GM12874 (cell line): Measurements from ENCODE around the gene ANHX.

Experiments
- TF ChIP-seq, protein P1 (sequence below): IDR thresholded peaks from 2 replicates; pipeline ENCODE4 v1.5.1; 2011; ENCODE audit warnings: low read depth, mild to moderate bottlenecking, control low read depth, low read length, moderate library complexity; ENCODE audit not compliant: insufficient read depth

ANHX gene

DNA sequence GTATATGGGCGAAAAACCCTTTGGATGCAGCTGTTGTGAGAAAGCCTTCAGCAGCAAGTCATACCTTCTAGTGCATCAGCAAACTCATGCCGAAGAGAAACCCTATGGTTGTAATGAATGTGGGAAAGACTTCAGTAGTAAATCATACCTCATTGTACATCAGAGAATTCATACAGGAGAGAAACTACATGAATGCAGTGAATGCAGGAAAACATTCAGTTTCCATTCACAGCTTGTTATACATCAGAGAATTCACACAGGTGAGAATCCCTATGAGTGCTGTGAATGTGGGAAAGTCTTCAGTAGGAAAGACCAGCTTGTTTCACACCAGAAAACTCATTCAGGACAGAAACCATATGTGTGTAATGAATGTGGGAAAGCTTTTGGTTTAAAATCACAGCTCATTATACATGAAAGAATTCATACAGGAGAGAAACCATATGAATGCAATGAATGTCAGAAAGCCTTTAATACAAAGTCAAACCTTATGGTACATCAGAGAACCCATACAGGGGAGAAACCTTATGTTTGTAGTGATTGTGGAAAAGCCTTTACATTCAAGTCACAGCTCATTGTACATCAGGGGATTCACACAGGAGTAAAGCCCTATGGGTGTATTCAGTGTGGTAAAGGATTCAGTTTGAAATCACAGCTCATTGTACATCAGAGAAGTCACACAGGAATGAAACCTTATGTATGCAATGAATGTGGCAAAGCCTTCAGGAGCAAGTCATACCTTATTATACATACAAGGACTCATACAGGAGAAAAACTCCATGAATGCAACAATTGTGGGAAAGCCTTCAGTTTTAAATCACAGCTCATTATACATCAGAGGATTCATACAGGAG is 33.0 kb downstream of the ANHX start:
- TF ChIP-seq, protein P1, sequence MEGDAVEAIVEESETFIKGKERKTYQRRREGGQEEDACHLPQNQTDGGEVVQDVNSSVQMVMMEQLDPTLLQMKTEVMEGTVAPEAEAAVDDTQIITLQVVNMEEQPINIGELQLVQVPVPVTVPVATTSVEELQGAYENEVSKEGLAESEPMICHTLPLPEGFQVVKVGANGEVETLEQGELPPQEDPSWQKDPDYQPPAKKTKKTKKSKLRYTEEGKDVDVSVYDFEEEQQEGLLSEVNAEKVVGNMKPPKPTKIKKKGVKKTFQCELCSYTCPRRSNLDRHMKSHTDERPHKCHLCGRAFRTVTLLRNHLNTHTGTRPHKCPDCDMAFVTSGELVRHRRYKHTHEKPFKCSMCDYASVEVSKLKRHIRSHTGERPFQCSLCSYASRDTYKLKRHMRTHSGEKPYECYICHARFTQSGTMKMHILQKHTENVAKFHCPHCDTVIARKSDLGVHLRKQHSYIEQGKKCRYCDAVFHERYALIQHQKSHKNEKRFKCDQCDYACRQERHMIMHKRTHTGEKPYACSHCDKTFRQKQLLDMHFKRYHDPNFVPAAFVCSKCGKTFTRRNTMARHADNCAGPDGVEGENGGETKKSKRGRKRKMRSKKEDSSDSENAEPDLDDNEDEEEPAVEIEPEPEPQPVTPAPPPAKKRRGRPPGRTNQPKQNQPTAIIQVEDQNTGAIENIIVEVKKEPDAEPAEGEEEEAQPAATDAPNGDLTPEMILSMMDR: no peak

DNA sequence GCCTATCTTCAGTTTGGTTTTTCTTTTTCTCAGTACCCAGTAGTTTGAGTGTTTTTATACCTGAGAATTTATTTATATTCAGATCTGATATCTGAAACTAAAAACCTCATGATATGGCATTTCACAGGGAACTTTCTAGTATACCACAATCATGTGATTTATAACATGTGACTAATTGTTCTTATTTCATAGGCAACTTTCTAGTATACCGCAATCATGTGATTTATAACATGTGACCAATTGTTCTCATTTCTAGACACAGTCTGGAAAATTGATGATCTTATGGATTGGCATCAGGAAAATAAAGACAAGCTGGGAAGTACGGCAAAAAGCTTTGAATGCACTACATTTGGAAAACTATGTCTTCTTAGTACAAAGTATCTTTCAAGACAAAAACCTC is 33.8 kb downstream of the ANHX start:
- TF ChIP-seq, protein P1: no peak

DNA sequence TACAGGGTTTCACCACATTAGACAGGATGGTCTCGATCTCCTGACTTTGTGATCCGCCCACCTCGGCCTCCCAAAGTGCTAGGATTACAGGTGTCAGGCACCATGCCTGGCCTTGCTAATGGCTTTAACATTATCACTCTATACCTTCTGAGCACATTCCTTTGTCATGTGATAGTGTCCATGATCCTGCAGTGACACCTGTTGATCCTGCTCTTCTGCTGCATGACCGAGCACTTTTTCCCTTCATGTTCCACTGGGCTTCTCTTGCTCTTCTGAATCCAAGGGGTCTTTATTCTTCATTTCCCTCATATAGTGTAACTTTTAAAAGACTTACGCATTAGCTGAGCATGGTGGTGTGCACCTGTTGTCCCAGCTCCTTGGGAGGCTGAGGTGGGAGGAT is 42.8 kb downstream of the ANHX start:
- TF ChIP-seq, protein P1: no peak

DNA sequence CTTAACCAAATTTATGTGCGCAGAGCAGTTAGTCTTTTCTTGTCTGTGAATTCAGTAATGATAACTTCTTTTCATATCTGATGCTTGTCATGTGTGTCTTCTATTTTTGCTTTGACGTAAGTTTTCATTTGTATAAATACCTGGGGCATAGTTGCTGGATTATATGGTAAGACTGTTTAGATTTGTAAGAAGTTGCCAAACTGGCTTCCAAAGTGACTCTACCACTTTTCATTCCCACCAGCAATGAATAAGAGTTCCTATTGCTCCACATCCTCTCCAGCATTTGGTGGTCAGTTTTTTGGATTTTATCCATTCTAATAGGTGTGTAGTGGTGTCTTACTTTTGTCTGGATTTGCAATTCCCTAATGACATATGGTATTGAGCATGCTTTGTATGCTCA is 45.5 kb downstream of the ANHX start:
- TF ChIP-seq, protein P1: no peak

DNA sequence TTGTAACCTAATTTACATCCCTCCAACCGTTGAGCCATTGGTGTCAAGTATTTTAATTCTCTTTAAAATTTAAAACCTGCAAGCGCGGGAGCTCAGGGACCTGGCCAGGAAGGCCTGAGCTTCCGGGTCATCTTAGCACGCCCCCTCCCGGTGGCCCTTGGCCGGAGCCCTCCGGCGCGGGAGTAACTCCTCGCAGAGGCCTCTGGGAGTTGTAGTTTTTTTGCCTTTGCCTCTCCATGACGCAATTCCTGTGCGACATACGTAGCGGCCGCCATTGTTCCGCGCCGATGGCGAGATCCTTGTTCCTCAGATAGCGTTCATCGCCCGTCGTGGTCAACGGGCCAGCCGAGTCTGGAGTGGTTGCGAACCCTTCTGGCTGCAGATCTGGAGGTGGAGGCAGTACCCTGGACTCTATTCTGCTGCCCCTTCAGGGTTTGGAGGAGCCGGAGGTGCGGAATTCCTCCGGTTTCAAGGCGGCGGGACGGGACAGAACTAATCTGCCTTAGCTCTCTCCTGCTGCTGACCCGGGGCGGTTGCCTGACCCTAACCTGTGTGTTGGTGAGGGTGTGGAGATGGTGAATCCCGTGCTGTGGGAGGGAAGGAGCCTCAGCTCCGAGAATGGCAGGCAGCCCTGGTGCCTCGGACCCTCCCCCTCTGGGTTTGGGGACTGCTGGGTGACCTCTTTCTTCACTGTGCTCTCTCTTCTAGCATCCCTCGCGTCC is 54.3 kb downstream of the ANHX start, which contains the start of gene ZNF268:
Gene ZNF268 (plus strand): TSS at position 258 of the 722 bp plus-strand sequence. CDS start 503 bp downstream, outside the sequence.
- TF ChIP-seq, protein P1: peak; percentile 83

DNA sequence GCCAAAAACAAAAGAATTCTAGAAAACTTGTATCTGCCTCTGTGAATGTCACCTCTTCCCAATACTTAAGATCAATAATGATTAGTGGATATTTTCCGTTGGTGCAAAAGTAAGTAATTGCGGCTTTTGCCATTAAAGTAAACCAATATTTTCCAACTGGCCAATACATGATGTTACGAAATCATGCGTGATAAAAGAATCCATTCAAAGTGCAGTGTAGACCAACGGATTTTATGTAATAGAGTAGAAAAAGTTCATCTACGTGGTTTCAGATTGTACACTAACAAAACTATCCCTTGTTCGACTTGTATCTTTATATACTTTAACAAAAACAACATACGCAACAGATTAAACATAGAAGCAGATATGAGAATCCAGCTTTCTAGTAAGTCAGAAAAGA is 55.0 kb downstream of the ANHX start:
- TF ChIP-seq, protein P1: no peak

DNA sequence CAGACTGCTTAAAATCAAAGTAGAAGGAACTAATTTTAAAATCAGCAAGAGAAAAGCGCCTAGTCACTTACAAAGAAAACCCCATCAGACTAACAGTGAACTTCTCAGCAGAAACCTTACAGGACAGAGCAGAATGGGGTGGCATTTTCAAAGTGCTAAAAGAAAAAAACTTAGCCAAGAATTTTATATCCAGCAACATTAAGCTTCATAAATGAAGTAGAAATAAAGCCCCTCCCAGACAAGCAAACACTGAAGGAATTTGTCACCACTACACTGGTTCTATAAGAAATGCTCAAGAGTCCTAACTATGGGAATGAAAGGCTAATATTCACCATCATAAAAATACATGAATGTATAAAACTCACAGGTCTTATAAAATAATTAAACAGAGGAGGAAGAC is 60.8 kb downstream of the ANHX start:
- TF ChIP-seq, protein P1: no peak
